Coronary artery (tissue), 2 donors: Measurements from ENCODE around the gene IVL.
A peak's percentile ranks its signal among the peaks of the same experiment; 100 is the strongest.

Source experiments
- DNase-seq: peaks from one replicate; pipeline ENCODE4 v3.0.0-alpha.2; 2017; ENCODE audit warnings: low spot score
- H3K27ac ChIP-seq, 2 donors: fragments of 200-600 bp; sonication (generic); one replicate each; pipeline ENCODE4 v1.5.1; 2016 to 2019
- H3K4me3 ChIP-seq: fragments of 200-600 bp; sonication (generic); 2 replicates; pipeline ENCODE4 v1.5.1; 2016; ENCODE audit warnings: mild to moderate bottlenecking, moderate library complexity
- TF ChIP-seq, protein P1 (sequence below): fragments of 200-600 bp; sonication (generic); IDR thresholded peaks from one replicate; pipeline ENCODE4 v1.5.1; 2019; ENCODE audit warnings: antibody characterized with exemption

The IVL gene

DNA sequence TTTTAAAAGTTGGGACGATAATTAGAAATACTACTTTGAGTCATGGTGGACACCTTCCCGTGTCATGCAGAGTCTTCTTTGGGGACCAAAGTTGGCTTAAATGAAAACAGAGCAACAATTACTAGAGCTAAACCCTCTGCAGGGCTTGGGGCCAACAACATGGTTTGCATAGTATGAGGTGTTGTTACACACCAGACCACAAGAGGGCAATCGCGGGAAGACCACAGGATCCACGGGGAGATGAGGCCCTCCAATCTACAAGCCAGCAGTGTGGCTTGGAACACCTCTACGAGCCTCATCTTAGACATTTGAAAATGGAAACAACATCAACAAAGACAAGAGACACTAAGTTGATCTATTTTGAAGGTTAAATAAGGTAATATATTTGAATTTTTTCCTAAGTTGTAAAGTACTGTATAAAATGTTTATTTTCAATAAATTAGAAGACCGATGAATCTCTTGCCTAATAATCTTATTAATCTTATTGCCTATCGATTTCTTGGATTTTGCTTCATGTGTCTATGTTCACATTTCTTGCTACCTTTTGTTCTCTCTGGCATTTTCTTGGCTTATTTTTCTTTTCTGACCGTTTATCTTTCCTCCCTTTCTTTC lies 38.4 kb upstream of the IVL start:
- Histone ChIP-seq H3K4me3 (no peak overlapping the region), H3K27ac (no peak overlapping the region)
- DNase-seq, result no peak
- TF ChIP-seq, protein P1, sequence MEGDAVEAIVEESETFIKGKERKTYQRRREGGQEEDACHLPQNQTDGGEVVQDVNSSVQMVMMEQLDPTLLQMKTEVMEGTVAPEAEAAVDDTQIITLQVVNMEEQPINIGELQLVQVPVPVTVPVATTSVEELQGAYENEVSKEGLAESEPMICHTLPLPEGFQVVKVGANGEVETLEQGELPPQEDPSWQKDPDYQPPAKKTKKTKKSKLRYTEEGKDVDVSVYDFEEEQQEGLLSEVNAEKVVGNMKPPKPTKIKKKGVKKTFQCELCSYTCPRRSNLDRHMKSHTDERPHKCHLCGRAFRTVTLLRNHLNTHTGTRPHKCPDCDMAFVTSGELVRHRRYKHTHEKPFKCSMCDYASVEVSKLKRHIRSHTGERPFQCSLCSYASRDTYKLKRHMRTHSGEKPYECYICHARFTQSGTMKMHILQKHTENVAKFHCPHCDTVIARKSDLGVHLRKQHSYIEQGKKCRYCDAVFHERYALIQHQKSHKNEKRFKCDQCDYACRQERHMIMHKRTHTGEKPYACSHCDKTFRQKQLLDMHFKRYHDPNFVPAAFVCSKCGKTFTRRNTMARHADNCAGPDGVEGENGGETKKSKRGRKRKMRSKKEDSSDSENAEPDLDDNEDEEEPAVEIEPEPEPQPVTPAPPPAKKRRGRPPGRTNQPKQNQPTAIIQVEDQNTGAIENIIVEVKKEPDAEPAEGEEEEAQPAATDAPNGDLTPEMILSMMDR, result peak; percentile 45

DNA sequence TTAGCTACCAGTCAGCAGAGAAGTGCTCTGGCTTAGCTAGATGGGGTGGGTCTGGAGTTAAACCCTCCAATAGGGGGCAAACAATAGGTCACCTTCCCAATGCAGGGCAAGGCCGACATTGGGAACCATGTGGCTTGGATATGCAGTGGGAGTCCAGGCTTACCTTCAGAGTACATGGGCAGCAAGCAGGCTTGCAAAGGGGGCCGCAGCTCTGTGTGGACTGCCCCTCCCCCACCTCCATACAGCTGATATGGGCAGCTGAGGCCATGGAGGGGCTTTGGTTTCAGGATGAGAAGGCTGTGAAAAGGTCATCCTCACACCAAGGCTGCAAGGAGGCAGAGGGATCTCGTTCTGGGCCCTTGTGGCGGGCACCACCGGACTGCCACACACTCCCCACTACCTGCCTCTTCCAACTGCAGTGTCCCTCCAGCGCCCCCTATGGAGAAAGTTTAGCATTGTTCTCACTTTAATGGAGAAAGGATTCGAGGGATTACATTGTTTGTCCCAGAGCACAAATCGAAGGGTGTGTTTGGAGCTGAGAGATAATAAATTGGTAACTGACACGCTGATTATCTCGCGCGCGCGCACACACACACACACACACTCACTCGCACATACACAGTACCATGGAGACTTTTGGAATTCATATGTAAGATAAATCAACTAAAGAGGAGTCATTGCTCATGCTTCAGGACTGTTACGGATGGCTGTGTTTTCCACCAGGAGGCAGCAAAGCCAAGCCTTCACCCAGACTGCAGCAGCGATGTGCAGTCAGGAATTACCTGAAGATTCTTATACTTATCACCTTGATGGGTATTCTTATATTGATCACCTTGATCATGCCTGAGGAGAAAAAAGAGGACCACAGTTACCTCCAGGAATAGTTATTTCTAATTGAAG lies 37.3 kb upstream of the IVL start:
- Histone ChIP-seq H3K4me3 (no peak overlapping the region), H3K27ac (no peak overlapping the region)
- TF ChIP-seq, protein P1, result no peak
- no peak for DNase-seq

DNA sequence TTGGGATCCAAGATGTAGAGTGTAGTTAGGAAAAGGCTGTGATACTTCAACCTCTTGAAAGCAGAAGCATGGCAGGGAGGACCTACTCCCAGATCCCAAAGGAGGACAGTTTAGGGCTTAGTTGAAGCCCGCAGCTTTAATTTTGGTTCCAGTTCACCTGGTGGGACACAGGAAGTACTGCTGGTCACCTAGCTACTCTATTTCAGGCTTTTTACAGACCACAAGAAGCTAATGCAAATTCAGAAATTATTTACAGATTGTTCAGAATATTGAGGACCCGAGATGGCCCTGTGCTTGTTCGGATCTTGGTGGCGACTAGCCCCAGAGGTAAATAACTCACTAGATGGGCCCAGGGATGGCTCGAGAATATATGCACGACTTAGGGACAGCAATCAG lies 36.6 kb upstream of the IVL start:
- Histone ChIP-seq H3K27ac (no peak overlapping the region), H3K4me3 (no peak overlapping the region)
- no peak for DNase-seq
- TF ChIP-seq, protein P1, result no peak

DNA sequence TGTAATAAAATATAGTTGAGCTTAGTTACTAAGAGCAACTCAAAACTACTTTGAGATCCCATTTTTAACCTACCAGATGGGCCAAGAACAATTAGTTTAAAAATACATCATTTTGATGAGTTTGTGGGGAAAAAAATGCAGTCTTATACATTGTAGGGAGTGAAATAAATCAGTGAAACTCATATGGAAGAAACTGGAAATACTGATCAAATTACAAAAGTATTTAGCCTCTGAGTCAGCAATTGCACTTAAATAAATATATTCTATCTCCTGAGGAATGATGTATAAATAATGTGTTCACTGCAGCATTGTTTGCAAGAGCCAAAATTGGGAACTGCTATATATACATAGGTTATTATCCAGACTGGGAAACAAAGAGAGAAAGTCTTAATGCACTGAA lies 34.9 kb upstream of the IVL start:
- TF ChIP-seq, protein P1, result no peak
- no peak for DNase-seq
- no peak overlapping the region for H3K27ac ChIP-seq
- no peak overlapping the region for H3K4me3 ChIP-seq

DNA sequence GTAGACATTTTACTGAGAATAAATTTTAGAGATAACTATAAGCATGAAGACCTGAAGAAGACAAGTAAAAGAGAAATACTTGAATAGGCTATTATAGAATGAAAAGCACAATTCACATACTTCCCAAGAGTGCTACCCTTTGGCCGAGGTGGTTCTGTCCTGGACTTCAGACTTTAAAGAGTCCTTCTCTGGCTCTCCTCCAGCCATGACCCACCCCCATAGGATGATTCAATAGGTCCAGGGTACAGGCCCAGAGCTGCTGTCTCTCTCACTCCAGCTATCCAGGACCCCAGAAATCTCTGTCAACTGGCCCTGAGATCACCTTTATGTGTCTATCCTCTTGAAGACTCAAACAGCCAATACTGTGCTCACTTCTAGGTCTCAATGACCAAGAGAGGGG lies 31.5 kb upstream of the IVL start:
- TF ChIP-seq, protein P1, result no peak
- no peak for DNase-seq
- H3K27ac ChIP-seq, result no peak overlapping the region
- no peak overlapping the region for H3K4me3 ChIP-seq

DNA sequence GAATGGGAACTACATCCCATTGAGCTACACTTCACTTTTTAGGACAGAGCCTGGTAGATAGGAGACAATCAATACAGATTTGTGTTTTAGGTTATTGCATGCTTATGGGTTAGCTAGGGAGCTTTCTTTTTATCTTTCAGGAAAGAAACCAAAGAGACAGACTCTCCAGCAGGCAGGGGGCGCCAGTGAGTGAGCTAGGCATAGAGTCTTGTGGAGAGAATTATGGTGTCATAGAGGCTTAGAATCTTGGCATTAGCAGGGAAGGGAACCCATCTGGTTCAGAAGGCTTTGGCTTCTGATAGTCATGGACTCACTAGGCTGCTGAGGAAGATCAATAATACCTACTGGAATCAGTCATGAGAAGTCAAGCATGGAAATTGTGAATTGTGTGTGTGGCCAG lies 30.3 kb upstream of the IVL start, which contains the start of gene SMCP:
Gene SMCP (plus strand): TSS at position 281 of the 400 bp plus-strand sequence. CDS start 6,101 bp downstream, outside the sequence.
- H3K4me3 ChIP-seq, result no peak within 1 kb of the TSS
- TF ChIP-seq, protein P1, result no peak
- DNase-seq, result no peak
- H3K27ac ChIP-seq, result no peak within 1 kb of the TSS
